Thoracic aorta (tissue), 2 donors: Measurements from ENCODE around the gene UBE2C. TPM values are rescaled to one million over a fixed set of nuclear protein-coding genes. Genes with fewer than 3 reads are reported as not detected.
"Not testable (repeated sequence)": the region's sequence is repeated elsewhere in the genome, so short reads cannot be mapped to it uniquely, and the experiment has no call there.

Source experiments
- ATAC-seq: fragments of 150-250 bp; one replicate; pipeline ENCODE4 v1.8.0; 2017; ENCODE audit warnings: low read depth; ENCODE audit not compliant: insufficient number of reproducible peaks, low FRiP score
- DNase-seq: peaks from one replicate; pipeline ENCODE4 v3.0.0-alpha.2; 2020; ENCODE audit warnings: low spot score
- H3K27ac ChIP-seq, 2 donors: fragments of 200-600 bp; sonication (generic); 1 replicate in 1 of 2; 2 replicates in 1 of 2; pipeline ENCODE4 v1.5.1; 2016; ENCODE audit warnings: mild to moderate bottlenecking in 2 of 2, moderate library complexity in 2 of 2
- H3K27me3 ChIP-seq: fragments of 200-600 bp; sonication (generic); replicated peaks from 2 replicates; pipeline ENCODE4 v1.6.0; 2016; ENCODE audit warnings: mild to moderate bottlenecking; ENCODE audit not compliant: insufficient read depth
- H3K36me3 ChIP-seq: fragments of 200-600 bp; sonication (generic); one replicate; pipeline ENCODE4 v1.5.1; 2016
- H3K4me1 ChIP-seq, 2 donors: fragments of 200-600 bp; sonication (generic); 1 replicate in 1 of 2; 2 replicates in 1 of 2; pipeline versions ENCODE4 v1.5.1 to v1.6.0; 2016; ENCODE audit warnings: low read depth in 2 of 2, mild to moderate bottlenecking in 1 of 2; ENCODE audit not compliant: control insufficient read depth in 1 of 2
- H3K4me3 ChIP-seq: fragments of 200-600 bp; sonication (generic); 2 replicates; pipeline ENCODE4 v1.5.1; 2016; ENCODE audit warnings: mild to moderate bottlenecking
- H3K9me3 ChIP-seq: fragments of 200-600 bp; sonication (generic); 2 replicates; pipeline ENCODE4 v1.5.1; 2016
- CTCF ChIP-seq: fragments of 200-600 bp; sonication (generic); IDR thresholded peaks from one replicate; pipeline ENCODE4 v1.5.1; 2019; ENCODE audit warnings: antibody characterized with exemption
- total RNA-seq, 2 donors: library from RNA; depleted of rRNA; stranded (reverse); fragments of >200 nt; gene quantifications; one replicate each; pipeline versions ENCODE4 v1.1.0 to v1.2.3, GENCODE V29; 2016

The UBE2C gene
- total RNA-seq = not detected

DNA sequence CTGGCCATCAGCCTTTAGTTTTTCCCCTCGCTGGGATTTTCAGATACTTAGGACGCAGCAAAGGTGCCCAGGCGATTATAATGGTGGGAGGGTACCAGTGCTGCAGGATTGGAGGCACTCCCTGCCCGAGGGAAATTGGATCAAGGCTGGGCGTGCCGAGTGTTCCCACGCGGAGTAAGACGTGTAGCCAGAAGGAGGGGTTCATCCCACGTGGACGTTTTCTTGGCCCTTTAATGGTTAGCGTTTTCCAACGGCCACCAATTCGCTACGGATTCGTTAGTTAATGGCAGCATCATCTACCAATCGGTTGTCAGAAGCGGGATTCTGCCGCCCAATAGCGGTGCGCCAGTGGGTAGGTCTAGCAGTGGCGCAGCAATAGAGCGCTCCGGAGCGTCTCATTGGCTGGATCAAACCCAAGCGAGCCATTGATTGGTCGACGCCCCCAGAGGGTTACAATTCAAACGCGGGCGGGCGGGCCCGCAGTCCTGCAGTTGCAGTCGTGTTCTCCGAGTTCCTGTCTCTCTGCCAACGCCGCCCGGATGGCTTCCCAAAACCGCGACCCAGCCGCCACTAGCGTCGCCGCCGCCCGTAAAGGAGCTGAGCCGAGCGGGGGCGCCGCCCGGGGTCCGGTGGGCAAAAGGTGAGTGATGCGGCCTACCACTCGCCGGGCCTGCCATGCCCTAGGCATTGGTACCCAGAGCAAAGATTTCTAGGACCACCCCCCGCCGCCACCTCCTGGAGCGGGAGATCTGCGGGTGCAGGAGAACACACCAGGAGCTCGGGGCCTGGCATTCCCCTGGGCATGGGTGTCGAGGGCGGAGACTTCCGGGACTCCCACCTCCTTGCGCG, at the start of gene UBE2C:
TSS of gene UBE2C (plus strand) at position 488 of the 849 bp plus-strand sequence. CDS start at position 540, 52 bp downstream.
- Histone ChIP-seq H3K9me3 (no peaks in the 10 kb centered on the region), H3K4me3 (peak within 1 kb of the TSS; percentile 75), H3K27ac (no peak within 1 kb of the TSS), H3K27me3 (no peaks in the 10 kb centered on the region), H3K36me3 (peaks cover 27% of the 10 kb centered on the region), H3K4me1 (peaks cover 10 to 15% of the 10 kb centered on the region in 2 donors)
- ATAC-seq = peak; percentile 100
- TF ChIP-seq CTCF = no peak
- peak; percentile 91 for DNase-seq

DNA sequence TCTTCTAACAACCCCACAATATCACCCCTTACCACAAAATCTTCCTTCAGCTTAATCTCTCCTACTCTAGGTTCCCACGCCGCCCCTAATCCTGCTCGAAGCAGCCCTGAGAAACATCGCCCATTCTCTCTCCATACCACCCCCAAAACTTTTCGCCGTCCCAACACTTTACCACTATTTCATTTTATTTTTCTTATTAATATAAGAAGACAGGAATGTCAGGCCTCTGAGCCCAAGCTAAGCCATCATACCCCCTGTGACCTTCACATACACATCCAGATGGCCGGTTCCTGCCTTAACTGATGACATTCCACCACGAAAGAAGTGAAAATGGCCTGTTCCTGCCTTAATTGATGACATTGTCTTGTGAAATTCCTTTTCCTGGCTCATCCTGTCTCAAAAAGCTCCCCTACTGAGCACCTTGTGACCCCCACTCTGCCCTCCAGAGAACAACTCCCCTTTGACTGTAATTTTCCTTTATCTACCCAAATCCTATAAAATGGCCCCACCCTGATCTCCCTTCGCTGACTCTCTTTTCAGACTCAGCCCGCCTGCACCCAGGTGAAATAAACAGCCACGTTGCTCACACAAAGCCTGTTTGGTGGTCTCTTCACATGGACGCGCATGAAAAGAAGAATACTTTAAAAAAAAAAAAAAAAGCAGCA, 47.7 kb upstream of the UBE2C start:
- not testable (repeated sequence) for ATAC-seq, H3K27me3 ChIP-seq, H3K27ac ChIP-seq, H3K36me3 ChIP-seq, H3K9me3 ChIP-seq, DNase-seq, H3K4me3 ChIP-seq, H3K4me1 ChIP-seq

GRCh38 chr20:45765307-45765875, 47.1 kb upstream of the UBE2C start:
- Histone ChIP-seq H3K27me3 (no peaks in the 10 kb centered on the region), H3K9me3 (no peaks in the 10 kb centered on the region), H3K4me3 (no peak overlapping the region), H3K4me1 (no peaks in the 10 kb centered on the region), H3K36me3 (no peaks in the 10 kb centered on the region), H3K27ac (no peak overlapping the region)
- DNase-seq = no peak
- no peak for ATAC-seq
- TF ChIP-seq CTCF = no peak

- Histone ChIP-seq H3K4me3 (no peak overlapping the region), H3K9me3 (no peaks in the 10 kb centered on the region), H3K36me3 (no peaks in the 10 kb centered on the region), H3K27me3 (no peaks in the 10 kb centered on the region), H3K4me1 (no peaks in the 10 kb centered on the region), H3K27ac (no peak overlapping the region)
- ATAC-seq (no peak), DNase-seq (no peak)
- TF ChIP-seq CTCF = no peak
Observed at GRCh38 chr20:45765980-45766379, 46.5 kb upstream of the UBE2C start.

- TF ChIP-seq CTCF = no peak
- Histone ChIP-seq H3K27ac (no peak overlapping the region), H3K4me1 (peaks cover 3 to 7% of the 10 kb centered on the region in 2 donors), H3K36me3 (no peaks in the 10 kb centered on the region), H3K27me3 (no peaks in the 10 kb centered on the region), H3K9me3 (no peaks in the 10 kb centered on the region), H3K4me3 (no peak overlapping the region)
- ATAC-seq = no peak
- DNase-seq = no peak
Observed at GRCh38 chr20:45768479-45768878, 44.0 kb upstream of the UBE2C start.
